GM23338 (cell line): Measurements from ENCODE around the gene KCNIP1. TPM values are rescaled to one million over a fixed set of nuclear protein-coding genes. Genes with fewer than 3 reads are reported as not detected.

Source experiments
- ATAC-seq: fragments of 200-7000 bp; cut with Tn5 transposase; 3 replicates; pipeline ENCODE4 v1.9.1; 2020
- DNase-seq: peaks from one replicate; pipeline ENCODE4 v3.0.0-alpha.2; 2015; ENCODE audit warnings: low spot score
- H2AFZ ChIP-seq: fragments of 200-600 bp; sonication (generic); 2 replicates; pipeline ENCODE4 v1.8.0; 2016; ENCODE audit warnings: antibody characterized with exemption, mild to moderate bottlenecking, moderate library complexity
- H3F3A ChIP-seq: fragments of 200-600 bp; sonication (generic); replicated peaks from 2 replicates; pipeline ENCODE4 v1.8.0; 2017; ENCODE audit warnings: antibody characterized with exemption, mixed run types, low read depth
- H3K27ac ChIP-seq: fragments of 200-600 bp; sonication (generic); 2 replicates; pipeline ENCODE4 v1.6.1; 2016; ENCODE audit warnings: low read depth
- H3K27me3 ChIP-seq: fragments of 200-600 bp; sonication (generic); 2 replicates; pipeline ENCODE4 v1.8.0; 2016; ENCODE audit warnings: mild to moderate bottlenecking, mixed run types, moderate library complexity; ENCODE audit not compliant: insufficient read depth
- H3K36me3 ChIP-seq: fragments of 200-600 bp; sonication (generic); 2 replicates; pipeline ENCODE4 v1.8.0; 2016; ENCODE audit warnings: mild to moderate bottlenecking; ENCODE audit not compliant: insufficient read depth
- H3K4me1 ChIP-seq: fragments of 200-600 bp; sonication (generic); 2 replicates; pipeline ENCODE4 v1.8.0; 2016; ENCODE audit warnings: mild to moderate bottlenecking, moderate library complexity; ENCODE audit not compliant: insufficient read depth
- H3K4me2 ChIP-seq: fragments of 200-600 bp; sonication (generic); 2 replicates; pipeline ENCODE4 v1.7.1; 2017; ENCODE audit warnings: mixed run types
- H3K4me3 ChIP-seq: fragments of 200-600 bp; sonication (generic); 2 replicates; pipeline ENCODE4 v1.6.1; 2016; ENCODE audit warnings: mixed run types
- H3K79me2 ChIP-seq: fragments of 200-600 bp; sonication (generic); replicated peaks from 2 replicates; pipeline ENCODE4 v1.8.0; 2017; ENCODE audit warnings: mild to moderate bottlenecking; ENCODE audit not compliant: insufficient read depth
- H3K9me2 ChIP-seq: fragments of 200-600 bp; sonication (generic); 2 replicates; pipeline ENCODE4 v1.8.0; 2017; ENCODE audit not compliant: insufficient read depth
- H4K20me1 ChIP-seq: fragments of 200-600 bp; sonication (generic); replicated peaks from 2 replicates; pipeline ENCODE4 v1.8.0; 2017; ENCODE audit warnings: mild to moderate bottlenecking; ENCODE audit not compliant: insufficient read depth
- H3K27ac Mint-ChIP-seq: 2 replicates; pipeline ENCODE4 v1.8.0; 2020; ENCODE audit warnings: inconsistent platforms, mild to moderate bottlenecking, moderate library complexity, mixed read lengths
- H3K27me3 Mint-ChIP-seq: 3 replicates; pipeline ENCODE4 v1.8.0; 2022; ENCODE audit warnings: low read depth, mild to moderate bottlenecking, moderate library complexity, mixed read lengths, inconsistent platforms; ENCODE audit not compliant: insufficient read depth, poor library complexity
- H3K36me3 Mint-ChIP-seq: 3 replicates; pipeline ENCODE4 v1.8.0; 2021; ENCODE audit warnings: low read depth, mild to moderate bottlenecking, inconsistent platforms, moderate library complexity, mixed read lengths
- H3K4me1 Mint-ChIP-seq: 3 replicates; pipeline ENCODE4 v1.8.0; 2020; ENCODE audit warnings: mild to moderate bottlenecking, inconsistent platforms, mixed read lengths
- H3K4me3 Mint-ChIP-seq: 3 replicates; pipeline ENCODE4 v1.8.0; 2021; ENCODE audit warnings: moderate library complexity, mild to moderate bottlenecking, inconsistent platforms, mixed read lengths
- H3K9me3 Mint-ChIP-seq: 3 replicates; pipeline ENCODE4 v1.8.0; 2020; ENCODE audit warnings: moderate library complexity, mild to moderate bottlenecking, inconsistent platforms, mixed read lengths
- CREB1 ChIP-seq: fragments of 250-450 bp; sonication (Bioruptor Pico); IDR thresholded peaks from 2 replicates; pipeline ENCODE4 v1.5.0; 2020; ENCODE audit warnings: low read depth, mild to moderate bottlenecking, moderate library complexity
- EZH2 ChIP-seq: fragments of 200-600 bp; sonication (generic); IDR thresholded peaks from one replicate; pipeline ENCODE4 v1.8.0; 2017; ENCODE audit warnings: antibody characterized with exemption, mild to moderate bottlenecking, low read depth; ENCODE audit not compliant: unreplicated experiment
- EZH2phosphoT487 ChIP-seq: fragments of 200-600 bp; sonication (generic); IDR thresholded peaks from one replicate; pipeline ENCODE4 v1.8.1; 2018; ENCODE audit warnings: antibody characterized with exemption; ENCODE audit not compliant: unreplicated experiment
- JUNB ChIP-seq: IDR thresholded peaks from one replicate; pipeline ENCODE4 v1.6.1; 2016; ENCODE audit warnings: antibody characterized with exemption; ENCODE audit not compliant: unreplicated experiment
- NANOG ChIP-seq: IDR thresholded peaks from 2 replicates; pipeline ENCODE4 v1.6.1; 2016; ENCODE audit warnings: antibody characterized with exemption, borderline replicate concordance
- POLR2AphosphoS5 ChIP-seq: IDR thresholded peaks from 2 replicates; pipeline ENCODE4 v1.6.1; 2016; ENCODE audit warnings: antibody characterized with exemption, low read depth
- STAT1 ChIP-seq: IDR thresholded peaks from one replicate; pipeline ENCODE4 v1.6.1; 2016; ENCODE audit warnings: antibody characterized with exemption; ENCODE audit not compliant: unreplicated experiment
- ZNF114 ChIP-seq: fragments of 250-450 bp; sonication (Bioruptor Pico); IDR thresholded peaks from 2 replicates; pipeline ENCODE4 v1.5.0; 2020; ENCODE audit warnings: mild to moderate bottlenecking, moderate library complexity
- ZNF331 ChIP-seq: fragments of 250-450 bp; sonication (Bioruptor Pico); IDR thresholded peaks from 2 replicates; pipeline ENCODE4 v1.5.0; 2020; ENCODE audit warnings: low read depth, mild to moderate bottlenecking, moderate library complexity
- polyA plus RNA-seq: library from polyadenylated mRNA; unstranded; fragments of >200 nt; fragmentation: Nextera tagmentation; extraction: Ambion mirVana; gene quantifications from 2 replicates; pipeline ENCODE4 v1.2.1, GENCODE V29; 2016
- total RNA-seq: library from RNA; depleted of rRNA; stranded (reverse); fragments of >200 nt; shearing (Covaris generic); gene quantifications from 2 replicates; pipeline ENCODE4 v1.2.3, GENCODE V29; 2014
- TF ChIP-seq, protein P1 (sequence below): IDR thresholded peaks from one replicate; pipeline ENCODE4 v1.6.1; 2018; ENCODE audit warnings: antibody characterized with exemption; ENCODE audit not compliant: unreplicated experiment
- TF ChIP-seq, protein P2 (sequence below): fragments of 250-450 bp; sonication (Bioruptor Pico); IDR thresholded peaks from 2 replicates; pipeline ENCODE4 v1.5.0; 2020; ENCODE audit warnings: mild to moderate bottlenecking, moderate library complexity
- TF ChIP-seq, protein P3 (sequence below): IDR thresholded peaks from 2 replicates; pipeline ENCODE4 v1.6.1; 2016; ENCODE audit warnings: antibody characterized with exemption
- TF ChIP-seq, protein P4 (sequence below), 2 experiments: fragments of 200-600 bp in 1 of 2; sonication (generic) in 1 of 2; conservative IDR thresholded peaks; 2 replicates each; pipeline versions ENCODE4 v1.5.1 to v1.6.1; 2016 to 2017; ENCODE audit warnings: antibody characterized with exemption in 2 of 2, low read depth in 2 of 2, mild to moderate bottlenecking in 2 of 2, moderate library complexity in 1 of 2

Gene KCNIP1
- total and polyA plus RNA-seq, 2 experiments from 2014 or later, result 0.31 to 0.87 TPM

DNA sequence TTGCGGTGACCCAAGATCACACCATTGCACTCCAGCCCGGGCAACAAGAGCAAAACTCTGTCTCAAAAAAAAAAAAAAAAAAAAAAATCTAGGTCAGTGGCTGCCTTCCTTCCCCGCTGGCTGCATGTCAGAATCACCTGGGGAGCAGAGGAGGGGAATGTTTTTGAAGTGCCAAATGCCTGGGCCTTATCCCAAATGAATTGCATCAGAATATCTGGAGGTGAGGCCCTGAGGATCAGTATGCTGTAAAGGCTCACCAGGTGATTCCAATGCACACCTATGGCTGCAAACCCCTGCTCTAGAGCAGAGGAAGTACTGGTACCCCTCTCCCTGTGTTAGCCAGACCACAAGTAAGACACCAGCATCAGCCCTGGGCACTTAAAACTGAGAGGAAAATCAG, 235.0 kb downstream of the KCNIP1 start:
- Mint-ChIP-seq H3K4me3 (no peak overlapping the region), H3K27me3 (peaks cover 18% of the 10 kb centered on the region), H3K9me3 (peaks cover 21% of the 10 kb centered on the region), H3K27ac (no peak overlapping the region), H3K4me1 (peaks cover 23% of the 10 kb centered on the region), H3K36me3 (peaks cover 14% of the 10 kb centered on the region)
- Histone ChIP-seq H3K36me3 (no peaks in the 10 kb centered on the region), H3K27me3 (no peaks in the 10 kb centered on the region), H3K9me2 (peaks cover 26% of the 10 kb centered on the region; the same call in 1 of the 2 replicates), H3K79me2 (no peaks in the 10 kb centered on the region), H3K4me3 (no peak overlapping the region), H3K27ac (no peak overlapping the region), H4K20me1 (no peaks in the 10 kb centered on the region), H3K4me2 (no peak overlapping the region), H3K4me1 (peaks cover 10% of the 10 kb centered on the region), H2AFZ (no peak overlapping the region; the same call in 1 of the 2 replicates), H3F3A (0 out of 2 replicates have a peak, but pooled peaks cover 6% of the 10 kb centered on the region)
- no peak for DNase-seq
- ATAC-seq, result peak; percentile 59
- no peak for TF ChIP-seq ZNF114 (CRISPR knock-in tag)
- TF ChIP-seq POLR2AphosphoS5, result no peak
- TF ChIP-seq, protein P1, sequence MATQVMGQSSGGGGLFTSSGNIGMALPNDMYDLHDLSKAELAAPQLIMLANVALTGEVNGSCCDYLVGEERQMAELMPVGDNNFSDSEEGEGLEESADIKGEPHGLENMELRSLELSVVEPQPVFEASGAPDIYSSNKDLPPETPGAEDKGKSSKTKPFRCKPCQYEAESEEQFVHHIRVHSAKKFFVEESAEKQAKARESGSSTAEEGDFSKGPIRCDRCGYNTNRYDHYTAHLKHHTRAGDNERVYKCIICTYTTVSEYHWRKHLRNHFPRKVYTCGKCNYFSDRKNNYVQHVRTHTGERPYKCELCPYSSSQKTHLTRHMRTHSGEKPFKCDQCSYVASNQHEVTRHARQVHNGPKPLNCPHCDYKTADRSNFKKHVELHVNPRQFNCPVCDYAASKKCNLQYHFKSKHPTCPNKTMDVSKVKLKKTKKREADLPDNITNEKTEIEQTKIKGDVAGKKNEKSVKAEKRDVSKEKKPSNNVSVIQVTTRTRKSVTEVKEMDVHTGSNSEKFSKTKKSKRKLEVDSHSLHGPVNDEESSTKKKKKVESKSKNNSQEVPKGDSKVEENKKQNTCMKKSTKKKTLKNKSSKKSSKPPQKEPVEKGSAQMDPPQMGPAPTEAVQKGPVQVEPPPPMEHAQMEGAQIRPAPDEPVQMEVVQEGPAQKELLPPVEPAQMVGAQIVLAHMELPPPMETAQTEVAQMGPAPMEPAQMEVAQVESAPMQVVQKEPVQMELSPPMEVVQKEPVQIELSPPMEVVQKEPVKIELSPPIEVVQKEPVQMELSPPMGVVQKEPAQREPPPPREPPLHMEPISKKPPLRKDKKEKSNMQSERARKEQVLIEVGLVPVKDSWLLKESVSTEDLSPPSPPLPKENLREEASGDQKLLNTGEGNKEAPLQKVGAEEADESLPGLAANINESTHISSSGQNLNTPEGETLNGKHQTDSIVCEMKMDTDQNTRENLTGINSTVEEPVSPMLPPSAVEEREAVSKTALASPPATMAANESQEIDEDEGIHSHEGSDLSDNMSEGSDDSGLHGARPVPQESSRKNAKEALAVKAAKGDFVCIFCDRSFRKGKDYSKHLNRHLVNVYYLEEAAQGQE, result no peak
- TF ChIP-seq STAT1, result no peak
- no peak for TF ChIP-seq NANOG
- no peak for TF ChIP-seq EZH2phosphoT487
- TF ChIP-seq, protein P2, sequence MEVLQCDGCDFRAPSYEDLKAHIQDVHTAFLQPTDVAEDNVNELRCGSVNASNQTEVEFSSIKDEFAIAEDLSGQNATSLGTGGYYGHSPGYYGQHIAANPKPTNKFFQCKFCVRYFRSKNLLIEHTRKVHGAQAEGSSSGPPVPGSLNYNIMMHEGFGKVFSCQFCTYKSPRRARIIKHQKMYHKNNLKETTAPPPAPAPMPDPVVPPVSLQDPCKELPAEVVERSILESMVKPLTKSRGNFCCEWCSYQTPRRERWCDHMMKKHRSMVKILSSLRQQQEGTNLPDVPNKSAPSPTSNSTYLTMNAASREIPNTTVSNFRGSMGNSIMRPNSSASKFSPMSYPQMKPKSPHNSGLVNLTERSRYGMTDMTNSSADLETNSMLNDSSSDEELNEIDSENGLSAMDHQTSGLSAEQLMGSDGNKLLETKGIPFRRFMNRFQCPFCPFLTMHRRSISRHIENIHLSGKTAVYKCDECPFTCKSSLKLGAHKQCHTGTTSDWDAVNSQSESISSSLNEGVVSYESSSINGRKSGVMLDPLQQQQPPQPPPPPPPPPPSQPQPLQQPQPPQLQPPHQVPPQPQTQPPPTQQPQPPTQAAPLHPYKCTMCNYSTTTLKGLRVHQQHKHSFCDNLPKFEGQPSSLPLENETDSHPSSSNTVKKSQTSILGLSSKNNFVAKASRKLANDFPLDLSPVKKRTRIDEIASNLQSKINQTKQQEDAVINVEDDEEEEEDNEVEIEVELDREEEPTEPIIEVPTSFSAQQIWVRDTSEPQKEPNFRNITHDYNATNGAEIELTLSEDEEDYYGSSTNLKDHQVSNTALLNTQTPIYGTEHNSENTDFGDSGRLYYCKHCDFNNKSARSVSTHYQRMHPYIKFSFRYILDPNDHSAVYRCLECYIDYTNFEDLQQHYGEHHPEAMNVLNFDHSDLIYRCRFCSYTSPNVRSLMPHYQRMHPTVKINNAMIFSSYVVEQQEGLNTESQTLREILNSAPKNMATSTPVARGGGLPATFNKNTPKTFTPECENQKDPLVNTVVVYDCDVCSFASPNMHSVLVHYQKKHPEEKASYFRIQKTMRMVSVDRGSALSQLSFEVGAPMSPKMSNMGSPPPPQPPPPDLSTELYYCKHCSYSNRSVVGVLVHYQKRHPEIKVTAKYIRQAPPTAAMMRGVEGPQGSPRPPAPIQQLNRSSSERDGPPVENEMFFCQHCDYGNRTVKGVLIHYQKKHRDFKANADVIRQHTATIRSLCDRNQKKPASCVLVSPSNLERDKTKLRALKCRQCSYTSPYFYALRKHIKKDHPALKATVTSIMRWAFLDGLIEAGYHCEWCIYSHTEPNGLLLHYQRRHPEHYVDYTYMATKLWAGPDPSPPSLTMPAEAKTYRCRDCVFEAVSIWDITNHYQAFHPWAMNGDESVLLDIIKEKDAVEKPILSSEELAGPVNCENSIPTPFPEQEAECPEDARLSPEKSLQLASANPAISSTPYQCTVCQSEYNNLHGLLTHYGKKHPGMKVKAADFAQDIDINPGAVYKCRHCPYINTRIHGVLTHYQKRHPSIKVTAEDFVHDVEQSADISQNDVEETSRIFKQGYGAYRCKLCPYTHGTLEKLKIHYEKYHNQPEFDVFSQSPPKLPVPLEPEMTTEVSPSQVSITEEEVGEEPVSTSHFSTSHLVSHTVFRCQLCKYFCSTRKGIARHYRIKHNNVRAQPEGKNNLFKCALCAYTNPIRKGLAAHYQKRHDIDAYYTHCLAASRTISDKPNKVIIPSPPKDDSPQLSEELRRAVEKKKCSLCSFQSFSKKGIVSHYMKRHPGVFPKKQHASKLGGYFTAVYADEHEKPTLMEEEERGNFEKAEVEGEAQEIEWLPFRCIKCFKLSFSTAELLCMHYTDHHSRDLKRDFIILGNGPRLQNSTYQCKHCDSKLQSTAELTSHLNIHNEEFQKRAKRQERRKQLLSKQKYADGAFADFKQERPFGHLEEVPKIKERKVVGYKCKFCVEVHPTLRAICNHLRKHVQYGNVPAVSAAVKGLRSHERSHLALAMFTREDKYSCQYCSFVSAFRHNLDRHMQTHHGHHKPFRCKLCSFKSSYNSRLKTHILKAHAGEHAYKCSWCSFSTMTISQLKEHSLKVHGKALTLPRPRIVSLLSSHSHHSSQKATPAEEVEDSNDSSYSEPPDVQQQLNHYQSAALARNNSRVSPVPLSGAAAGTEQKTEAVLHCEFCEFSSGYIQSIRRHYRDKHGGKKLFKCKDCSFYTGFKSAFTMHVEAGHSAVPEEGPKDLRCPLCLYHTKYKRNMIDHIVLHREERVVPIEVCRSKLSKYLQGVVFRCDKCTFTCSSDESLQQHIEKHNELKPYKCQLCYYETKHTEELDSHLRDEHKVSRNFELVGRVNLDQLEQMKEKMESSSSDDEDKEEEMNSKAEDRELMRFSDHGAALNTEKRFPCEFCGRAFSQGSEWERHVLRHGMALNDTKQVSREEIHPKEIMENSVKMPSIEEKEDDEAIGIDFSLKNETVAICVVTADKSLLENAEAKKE (CRISPR knock-in tag), result no peak
- TF ChIP-seq JUNB, result no peak
- TF ChIP-seq, protein P3, sequence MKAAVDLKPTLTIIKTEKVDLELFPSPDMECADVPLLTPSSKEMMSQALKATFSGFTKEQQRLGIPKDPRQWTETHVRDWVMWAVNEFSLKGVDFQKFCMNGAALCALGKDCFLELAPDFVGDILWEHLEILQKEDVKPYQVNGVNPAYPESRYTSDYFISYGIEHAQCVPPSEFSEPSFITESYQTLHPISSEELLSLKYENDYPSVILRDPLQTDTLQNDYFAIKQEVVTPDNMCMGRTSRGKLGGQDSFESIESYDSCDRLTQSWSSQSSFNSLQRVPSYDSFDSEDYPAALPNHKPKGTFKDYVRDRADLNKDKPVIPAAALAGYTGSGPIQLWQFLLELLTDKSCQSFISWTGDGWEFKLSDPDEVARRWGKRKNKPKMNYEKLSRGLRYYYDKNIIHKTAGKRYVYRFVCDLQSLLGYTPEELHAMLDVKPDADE, result no peak
- no peak for TF ChIP-seq CREB1
- no peak for TF ChIP-seq ZNF331 (CRISPR knock-in tag)
- TF ChIP-seq EZH2, result no peak
- TF ChIP-seq, protein P4, sequence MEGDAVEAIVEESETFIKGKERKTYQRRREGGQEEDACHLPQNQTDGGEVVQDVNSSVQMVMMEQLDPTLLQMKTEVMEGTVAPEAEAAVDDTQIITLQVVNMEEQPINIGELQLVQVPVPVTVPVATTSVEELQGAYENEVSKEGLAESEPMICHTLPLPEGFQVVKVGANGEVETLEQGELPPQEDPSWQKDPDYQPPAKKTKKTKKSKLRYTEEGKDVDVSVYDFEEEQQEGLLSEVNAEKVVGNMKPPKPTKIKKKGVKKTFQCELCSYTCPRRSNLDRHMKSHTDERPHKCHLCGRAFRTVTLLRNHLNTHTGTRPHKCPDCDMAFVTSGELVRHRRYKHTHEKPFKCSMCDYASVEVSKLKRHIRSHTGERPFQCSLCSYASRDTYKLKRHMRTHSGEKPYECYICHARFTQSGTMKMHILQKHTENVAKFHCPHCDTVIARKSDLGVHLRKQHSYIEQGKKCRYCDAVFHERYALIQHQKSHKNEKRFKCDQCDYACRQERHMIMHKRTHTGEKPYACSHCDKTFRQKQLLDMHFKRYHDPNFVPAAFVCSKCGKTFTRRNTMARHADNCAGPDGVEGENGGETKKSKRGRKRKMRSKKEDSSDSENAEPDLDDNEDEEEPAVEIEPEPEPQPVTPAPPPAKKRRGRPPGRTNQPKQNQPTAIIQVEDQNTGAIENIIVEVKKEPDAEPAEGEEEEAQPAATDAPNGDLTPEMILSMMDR (conservative IDR thresholded peaks at IDR 0.05; ENCODE audit: low read depth in 2 of 2), result no peak
